CD4-positive, alpha-beta T cell (primary cell): ENCODE data around the gene ZNF335. TPM values are rescaled to one million over a fixed set of nuclear protein-coding genes. Genes with fewer than 3 reads are reported as not detected.
"Not testable (repeated sequence)": the region's sequence is repeated elsewhere in the genome, so short reads cannot be mapped to it uniquely, and the experiment has no call there.

Source experiments
- ATAC-seq: fragments of 200-7000 bp; cut with Tn5 transposase; one replicate; pipeline ENCODE4 v1.10.0; 2022; ENCODE audit warnings: mild to moderate bottlenecking; ENCODE audit not compliant: poor library complexity
- CTCF ChIA-PET: fragments of 350-600 bp; sonication (Branson Sonifier 250); formaldehyde crosslinking; loops from one replicate; lab custom pipeline; 2021; ENCODE audit warnings: antibody characterized with exemption, inconsistent platforms; lab: Charles Lee
- POLR2A ChIA-PET: fragments of 350-600 bp; sonication (Branson Sonifier 250); formaldehyde crosslinking; loops from one replicate; lab custom pipeline; 2021; ENCODE audit warnings: antibody characterized with exemption, inconsistent platforms; lab: Charles Lee
- DNase-seq, 14 experiments: peaks; one replicate each; pipeline ENCODE4 v3.0.0-alpha.2; 2013 to 2020; ENCODE audit warnings: mixed read lengths in 2 of 14
- H3K27ac ChIP-seq, 2 donors: one replicate each; pipeline versions ENCODE4 v1.5.1 to v1.7.0; 2013; ENCODE audit warnings: low read length in 2 of 2, low read depth in 1 of 2, mild to moderate bottlenecking in 1 of 2
- H3K27me3 ChIP-seq, 2 experiments: 1 replicate in 1 of 2; 2 replicates in 1 of 2; pipeline versions ENCODE4 v1.6.1 to v1.7.0; 2013; ENCODE audit warnings: low read length in 2 of 2, control low read depth in 1 of 2, mild to moderate bottlenecking in 1 of 2, moderate library complexity in 1 of 2; ENCODE audit not compliant: insufficient read depth in 2 of 2, control insufficient read depth in 1 of 2
- H3K36me3 ChIP-seq: one replicate; pipeline ENCODE4 v1.6.1; 2013; ENCODE audit warnings: low read length, control low read depth; ENCODE audit not compliant: insufficient read depth
- H3K4me1 ChIP-seq: one replicate; pipeline ENCODE4 v1.6.1; 2013; ENCODE audit warnings: low read length, control low read depth; ENCODE audit not compliant: insufficient read depth
- H3K4me3 ChIP-seq: one replicate; pipeline ENCODE4 v1.5.1; 2013; ENCODE audit warnings: mild to moderate bottlenecking, low read length, moderate library complexity
- H3K9me3 ChIP-seq, 2 experiments: 1 replicate in 1 of 2; 2 replicates in 1 of 2; pipeline versions ENCODE4 v1.6.1 to v1.7.0; 2013; ENCODE audit warnings: low read length in 2 of 2, mild to moderate bottlenecking in 2 of 2, control low read depth in 1 of 2, moderate library complexity in 1 of 2; ENCODE audit not compliant: control insufficient read depth in 1 of 2, insufficient read depth in 1 of 2
- H3K27ac Mint-ChIP-seq: one replicate; pipeline ENCODE4 v1.8.0; 2020; ENCODE audit warnings: mixed read lengths
- H3K27me3 Mint-ChIP-seq: one replicate; pipeline ENCODE4 v1.8.0; 2021; ENCODE audit warnings: mixed read lengths
- H3K36me3 Mint-ChIP-seq: one replicate; pipeline ENCODE4 v1.8.0; 2021; ENCODE audit warnings: low read depth, mixed read lengths
- H3K4me1 Mint-ChIP-seq: one replicate; pipeline ENCODE4 v1.8.0; 2021; ENCODE audit warnings: low read depth, mixed read lengths
- H3K4me3 Mint-ChIP-seq: one replicate; pipeline ENCODE4 v1.8.0; 2020; ENCODE audit warnings: mild to moderate bottlenecking, mixed read lengths
- H3K9me3 Mint-ChIP-seq: one replicate; pipeline ENCODE4 v1.8.0; 2020; ENCODE audit warnings: mixed read lengths
- CTCF ChIP-seq: fragments of 200-600 bp; IDR thresholded peaks from one replicate; pipeline ENCODE4 v1.8.0; 2022; ENCODE audit warnings: antibody characterized with exemption, mild to moderate bottlenecking
- intact Hi-C, 2 experiments: fragments of 100-400 bp; cut with DNase I in 1 of 2; cut with micrococcal nuclease in 1 of 2; formaldehyde crosslinking; loops; one replicate each; pipeline versions ENCODE4 v1.15.1 to v1.9.0; 2023 to 2025; cut with DNase I, micrococcal nuclease
- total RNA-seq, 174 experiments: library from RNA in 2 of 174; stranded (reverse) in 2 of 174; gene quantifications; one replicate each; pipeline ENCODE4 v1.2.3 and lab custom pipeline; 2021 to 2026

The ZNF335 gene
- total RNA-seq, 2 experiments from 2014 or later, result 67.3 to 74.6 TPM

- DNase-seq (no peak), ATAC-seq (no peak)
- H3K4me1 ChIP-seq, result peaks cover 43% of the 10 kb centered on the region
- H3K9me3 ChIP-seq, result no peaks in the 10 kb centered on the region
- no peak overlapping the region for H3K27ac ChIP-seq
- Mint-ChIP-seq H3K36me3 (no peaks in the 10 kb centered on the region), H3K4me1 (peaks cover 46% of the 10 kb centered on the region), H3K9me3 (no peaks in the 10 kb centered on the region), H3K4me3 (no peak overlapping the region), H3K27me3 (no peaks in the 10 kb centered on the region), H3K27ac (no peak overlapping the region)
- no peaks in the 10 kb centered on the region for H3K36me3 ChIP-seq
- H3K27me3 ChIP-seq, result no peaks in the 10 kb centered on the region
- intact Hi-C loops, result no loop called here
- no peak overlapping the region for H3K4me3 ChIP-seq
- no peak for TF ChIP-seq CTCF
- POLR2A ChIA-PET, result no interaction called here
- CTCF ChIA-PET, result no interaction called here
These were observed 22.9 kb upstream of the ZNF335 start for GRCh38 chr20:45994761-45995493.

GRCh38 chr20:45993197-45993951, 21.4 kb upstream of the ZNF335 start:
- Mint-ChIP-seq H3K27me3 (no peaks in the 10 kb centered on the region), H3K4me1 (peaks cover 31% of the 10 kb centered on the region), H3K4me3 (no peak overlapping the region), H3K27ac (no peak overlapping the region), H3K36me3 (no peaks in the 10 kb centered on the region), H3K9me3 (no peaks in the 10 kb centered on the region)
- DNase-seq (peak in 1 of 14 experiments; percentile 58), ATAC-seq (no peak)
- Histone ChIP-seq H3K4me1 (peaks cover 28% of the 10 kb centered on the region), H3K9me3 (no peaks in the 10 kb centered on the region), H3K27ac (no peak overlapping the region), H3K27me3 (peaks cover 0 to 2% of the 10 kb centered on the region in 2 experiments), H3K4me3 (no peak overlapping the region), H3K36me3 (no peaks in the 10 kb centered on the region)
- ChIA-PET CTCF (no interaction called here), POLR2A (no interaction called here)
- TF ChIP-seq CTCF, result no peak
- intact Hi-C loops, result no loop called here

- TF ChIP-seq CTCF, result no peak
- Histone ChIP-seq H3K4me1 (peaks cover 19% of the 10 kb centered on the region), H3K36me3 (no peaks in the 10 kb centered on the region), H3K4me3 (no peak overlapping the region), H3K27ac (no peak overlapping the region), H3K27me3 (peaks cover 0 to 2% of the 10 kb centered on the region in 2 experiments), H3K9me3 (no peaks in the 10 kb centered on the region)
- H3K36me3 Mint-ChIP-seq, result no peaks in the 10 kb centered on the region
- CTCF ChIA-PET, result interaction anchor here (0.7 kb wide), 1 partner anchor 622 kb away, joined by 3 read pairs; no protein-coding TSS in a partner anchor
- H3K4me1 Mint-ChIP-seq, result peaks cover 15% of the 10 kb centered on the region
- DNase-seq (peak in 1 of 14 experiments; percentile 2), ATAC-seq (no peak)
- H3K9me3 Mint-ChIP-seq, result no peaks in the 10 kb centered on the region
- H3K27ac Mint-ChIP-seq, result no peak overlapping the region
- no peaks in the 10 kb centered on the region for H3K27me3 Mint-ChIP-seq
- intact Hi-C loops, result no loop called here
- POLR2A ChIA-PET, result no interaction called here
- no peak overlapping the region for H3K4me3 Mint-ChIP-seq
These were observed 19.6 kb upstream of the ZNF335 start for GRCh38 chr20:45991616-45992015.

DNA sequence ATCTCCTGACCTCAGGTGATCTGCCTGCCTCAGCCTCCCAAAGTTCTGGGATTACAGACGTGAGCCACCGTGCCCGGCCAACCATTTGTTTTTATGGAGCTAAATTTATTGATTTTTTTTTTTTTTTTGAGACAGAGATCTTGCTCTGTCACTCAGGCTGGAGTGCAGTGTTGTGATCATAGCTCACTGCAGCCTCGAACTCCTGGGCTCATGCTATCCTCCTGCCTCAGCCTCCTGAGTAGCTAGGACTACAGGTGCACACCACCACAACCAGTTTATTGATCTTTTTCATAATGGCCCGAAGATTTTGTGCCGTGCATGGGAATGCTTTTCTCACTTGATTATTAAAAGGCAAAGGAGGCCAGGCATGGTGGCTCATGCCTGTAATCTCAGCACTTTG, 16.8 kb upstream of the ZNF335 start:
- H3K9me3 ChIP-seq, H3K4me3 ChIP-seq, H3K36me3 ChIP-seq, H3K36me3 Mint-ChIP-seq, H3K27me3 ChIP-seq, ATAC-seq, H3K4me1 Mint-ChIP-seq, H3K27me3 Mint-ChIP-seq, H3K27ac ChIP-seq, H3K27ac Mint-ChIP-seq, POLR2A ChIA-PET, DNase-seq, H3K4me1 ChIP-seq, H3K4me3 Mint-ChIP-seq, CTCF ChIA-PET, H3K9me3 Mint-ChIP-seq: not testable (repeated sequence)
- intact Hi-C loops, result loop anchor here in 1 of 2 experiments (10.0 kb wide), 1 partner anchor 186 kb away; no protein-coding TSS in a partner anchor
